ENCODE results near the gene MAS1. TPM values are rescaled to one million over a fixed set of nuclear protein-coding genes. Genes with fewer than 3 reads are reported as not detected.

MAS1 gene
- total and polyA plus RNA-seq, 4 experiments from 2014 or later, result not detected

- H3K4me1 ChIP-seq (ENCODE audit: insufficient read depth, low read length), result no peaks in the 10 kb centered on the region
- H3K9me3 ChIP-seq (ENCODE audit: control insufficient read depth in 1 of 2, low read length in 2 of 2), result no peaks in the 10 kb centered on the region
- intact Hi-C loops (cut with micrococcal nuclease), result no loop called here
- H3K27ac ChIP-seq (ENCODE audit: low read depth, low read length), result no peak overlapping the region
- Mint-ChIP-seq H3K4me1 (no peaks in the 10 kb centered on the region), H3K4me3 (no peak overlapping the region), H3K9me3 (no peaks in the 10 kb centered on the region), H3K27ac (no peak overlapping the region), H3K36me3 (no peaks in the 10 kb centered on the region), H3K27me3 (peaks cover 7 to 10% of the 10 kb centered on the region in 2 donors)
- H3K27me3 ChIP-seq (ENCODE audit: insufficient read depth, low read length), result peaks cover 3% of the 10 kb centered on the region
- ChIA-PET CTCF (ENCODE audit: partially characterized antibody) (no interaction called here), POLR2A (ENCODE audit: partially characterized antibody) (no interaction called here)
- no peak overlapping the region for H3K4me3 ChIP-seq (ENCODE audit: low read length in 2 of 2)
- no peaks in the 10 kb centered on the region for H3K36me3 ChIP-seq (ENCODE audit: insufficient read depth, low read length)
- DNase-seq, result no peak
Observed at GRCh38 chr6:159878341-159878740, 12.4 kb upstream of the MAS1 start.

- H3K9me3 Mint-ChIP-seq, result no peaks in the 10 kb centered on the region
- no peaks in the 10 kb centered on the region for H3K36me3 Mint-ChIP-seq
- Histone ChIP-seq H3K36me3 (ENCODE audit: insufficient read depth, low read length) (no peaks in the 10 kb centered on the region), H3K27me3 (ENCODE audit: insufficient read depth, low read length) (peaks cover 3% of the 10 kb centered on the region), H3K27ac (ENCODE audit: low read depth, low read length) (no peak overlapping the region), H3K9me3 (ENCODE audit: control insufficient read depth in 1 of 2, low read length in 2 of 2) (no peaks in the 10 kb centered on the region), H3K4me3 (ENCODE audit: low read length in 2 of 2) (no peak overlapping the region), H3K4me1 (ENCODE audit: insufficient read depth, low read length) (no peaks in the 10 kb centered on the region)
- H3K4me1 Mint-ChIP-seq, result no peaks in the 10 kb centered on the region
- H3K27ac Mint-ChIP-seq, result no peak overlapping the region
- ChIA-PET CTCF (ENCODE audit: partially characterized antibody) (no interaction called here), POLR2A (ENCODE audit: partially characterized antibody) (no interaction called here)
- no peak for DNase-seq
- H3K4me3 Mint-ChIP-seq, result no peak overlapping the region
- H3K27me3 Mint-ChIP-seq, result peaks cover 7 to 10% of the 10 kb centered on the region in 2 donors
- intact Hi-C loops (cut with micrococcal nuclease), result no loop called here
Observed at GRCh38 chr6:159879856-159880255, 10.9 kb upstream of the MAS1 start.

GRCh38 chr6:159880412-159880975 lies 10.3 kb upstream of the MAS1 start:
- Histone ChIP-seq H3K27me3 (ENCODE audit: insufficient read depth, low read length) (peaks cover 3% of the 10 kb centered on the region), H3K9me3 (ENCODE audit: control insufficient read depth in 1 of 2, low read length in 2 of 2) (no peaks in the 10 kb centered on the region), H3K27ac (ENCODE audit: low read depth, low read length) (no peak overlapping the region), H3K36me3 (ENCODE audit: insufficient read depth, low read length) (no peaks in the 10 kb centered on the region), H3K4me3 (ENCODE audit: low read length in 2 of 2) (no peak overlapping the region), H3K4me1 (ENCODE audit: insufficient read depth, low read length) (no peaks in the 10 kb centered on the region)
- no peak for DNase-seq
- H3K27me3 Mint-ChIP-seq, result peaks cover 7 to 10% of the 10 kb centered on the region in 2 donors
- no peaks in the 10 kb centered on the region for H3K9me3 Mint-ChIP-seq
- intact Hi-C loops (cut with micrococcal nuclease), result no loop called here
- H3K27ac Mint-ChIP-seq, result no peak overlapping the region
- POLR2A ChIA-PET (ENCODE audit: partially characterized antibody), result no interaction called here
- no peak overlapping the region for H3K4me3 Mint-ChIP-seq
- CTCF ChIA-PET (ENCODE audit: partially characterized antibody), result no interaction called here
- H3K36me3 Mint-ChIP-seq, result no peaks in the 10 kb centered on the region
- no peaks in the 10 kb centered on the region for H3K4me1 Mint-ChIP-seq

GRCh38 chr6:159884720-159885119 lies 6.1 kb upstream of the MAS1 start:
- peaks cover 17 to 20% of the 10 kb centered on the region in 2 donors for H3K27me3 Mint-ChIP-seq
- intact Hi-C loops (cut with micrococcal nuclease), result no loop called here
- POLR2A ChIA-PET (ENCODE audit: partially characterized antibody), result no interaction called here

GRCh38 chr6:159886270-159886669 lies 4.5 kb upstream of the MAS1 start:
- Mint-ChIP-seq H3K9me3 (peaks cover 0 to 2% (median 0%) of the 10 kb centered on the region in 8 donors), H3K27ac (no peak overlapping the region), H3K27me3 (peaks cover 23 to 28% of the 10 kb centered on the region in 2 donors), H3K4me1 (no peaks in the 10 kb centered on the region), H3K4me3 (no peak overlapping the region), H3K36me3 (no peaks in the 10 kb centered on the region)
- no peaks in the 10 kb centered on the region for H3K4me1 ChIP-seq (ENCODE audit: insufficient read depth, low read length)
- intact Hi-C loops (cut with micrococcal nuclease), result no loop called here
- no peak overlapping the region for H3K4me3 ChIP-seq (ENCODE audit: low read length in 2 of 2)
- H3K36me3 ChIP-seq (ENCODE audit: insufficient read depth, low read length), result no peaks in the 10 kb centered on the region
- no peak for DNase-seq
- H3K9me3 ChIP-seq (ENCODE audit: control insufficient read depth in 1 of 2, low read length in 2 of 2), result no peaks in the 10 kb centered on the region
- no peak overlapping the region for H3K27ac ChIP-seq (ENCODE audit: low read depth, low read length)
- ChIA-PET POLR2A (ENCODE audit: partially characterized antibody) (no interaction called here), CTCF (ENCODE audit: partially characterized antibody) (interaction anchor here (0.6 to 1.2 kb wide), 2 partner anchors 17 to 62 kb away, joined by 3 read pairs; no protein-coding TSS in a partner anchor)
- peaks cover 3% of the 10 kb centered on the region for H3K27me3 ChIP-seq (ENCODE audit: insufficient read depth, low read length)

More at GRCh38 chr6:159884720-159885119, 6.1 kb upstream of the MAS1 start:
- CTCF ChIA-PET (ENCODE audit: partially characterized antibody), result no interaction called here
- Histone ChIP-seq H3K4me1 (ENCODE audit: insufficient read depth, low read length) (no peaks in the 10 kb centered on the region), H3K9me3 (ENCODE audit: control insufficient read depth in 1 of 2, low read length in 2 of 2) (no peaks in the 10 kb centered on the region), H3K27ac (ENCODE audit: low read depth, low read length) (no peak overlapping the region), H3K27me3 (ENCODE audit: insufficient read depth, low read length) (peaks cover 3% of the 10 kb centered on the region), H3K4me3 (ENCODE audit: low read length in 2 of 2) (no peak overlapping the region), H3K36me3 (ENCODE audit: insufficient read depth, low read length) (no peaks in the 10 kb centered on the region)
- Mint-ChIP-seq H3K4me1 (no peaks in the 10 kb centered on the region), H3K9me3 (no peaks in the 10 kb centered on the region), H3K36me3 (no peaks in the 10 kb centered on the region), H3K4me3 (no peak overlapping the region), H3K27ac (no peak overlapping the region)
- no peak for DNase-seq

GRCh38 chr6:159887146-159887545 lies 3.6 kb upstream of the MAS1 start:
- ChIA-PET POLR2A (ENCODE audit: partially characterized antibody) (no interaction called here), CTCF (ENCODE audit: partially characterized antibody) (no interaction called here)
- DNase-seq, result no peak
- Histone ChIP-seq H3K36me3 (ENCODE audit: insufficient read depth, low read length) (no peaks in the 10 kb centered on the region), H3K27me3 (ENCODE audit: insufficient read depth, low read length) (peaks cover 3% of the 10 kb centered on the region), H3K4me3 (ENCODE audit: low read length in 2 of 2) (no peak overlapping the region), H3K9me3 (ENCODE audit: control insufficient read depth in 1 of 2, low read length in 2 of 2) (no peaks in the 10 kb centered on the region), H3K4me1 (ENCODE audit: insufficient read depth, low read length) (no peaks in the 10 kb centered on the region), H3K27ac (ENCODE audit: low read depth, low read length) (no peak overlapping the region)
- intact Hi-C loops (cut with micrococcal nuclease), result no loop called here
- Mint-ChIP-seq H3K27ac (no peak overlapping the region), H3K4me3 (no peak overlapping the region), H3K36me3 (no peaks in the 10 kb centered on the region), H3K27me3 (peaks cover 23 to 34% of the 10 kb centered on the region in 2 donors), H3K4me1 (no peaks in the 10 kb centered on the region), H3K9me3 (peaks cover 0 to 2% (median 0%) of the 10 kb centered on the region in 8 donors)

GRCh38 chr6:159887761-159888160 lies 3.0 kb upstream of the MAS1 start:
- CTCF ChIA-PET (ENCODE audit: partially characterized antibody), result no interaction called here
- H3K36me3 Mint-ChIP-seq, result no peaks in the 10 kb centered on the region
- no peak overlapping the region for H3K4me3 ChIP-seq (ENCODE audit: low read length in 2 of 2)
- no peaks in the 10 kb centered on the region for H3K36me3 ChIP-seq (ENCODE audit: insufficient read depth, low read length)
- H3K4me1 Mint-ChIP-seq, result no peaks in the 10 kb centered on the region
- no peak for DNase-seq
- no peak overlapping the region for H3K4me3 Mint-ChIP-seq
- intact Hi-C loops (cut with micrococcal nuclease), result no loop called here
- H3K9me3 ChIP-seq (ENCODE audit: control insufficient read depth in 1 of 2, low read length in 2 of 2), result no peaks in the 10 kb centered on the region
- H3K9me3 Mint-ChIP-seq, result peaks cover 0 to 2% (median 0%) of the 10 kb centered on the region in 8 donors
- H3K27me3 Mint-ChIP-seq, result peaks cover 25 to 39% of the 10 kb centered on the region in 2 donors
- peak overlapping the region in 1 of 7 donors; percentile 5 for H3K27ac Mint-ChIP-seq
- peaks cover 3% of the 10 kb centered on the region for H3K27me3 ChIP-seq (ENCODE audit: insufficient read depth, low read length)
- POLR2A ChIA-PET (ENCODE audit: partially characterized antibody), result no interaction called here
- H3K4me1 ChIP-seq (ENCODE audit: insufficient read depth, low read length), result no peaks in the 10 kb centered on the region
- no peak overlapping the region for H3K27ac ChIP-seq (ENCODE audit: low read depth, low read length)

GRCh38 chr6:159890201-159890600 lies 587 bp upstream of the MAS1 start:
- H3K4me1 ChIP-seq (ENCODE audit: insufficient read depth, low read length), result no peaks in the 10 kb centered on the region
- Mint-ChIP-seq H3K4me3 (no peak overlapping the region), H3K9me3 (peaks cover 0 to 2% (median 0%) of the 10 kb centered on the region in 8 donors), H3K4me1 (no peaks in the 10 kb centered on the region), H3K27me3 (peaks cover 28 to 49% of the 10 kb centered on the region in 2 donors), H3K36me3 (no peaks in the 10 kb centered on the region), H3K27ac (peak overlapping the region in 1 of 7 donors; percentile 9)
- H3K4me3 ChIP-seq (ENCODE audit: low read length in 2 of 2), result no peak overlapping the region
- H3K27me3 ChIP-seq (ENCODE audit: insufficient read depth, low read length), result peaks cover 3% of the 10 kb centered on the region
- DNase-seq, result no peak
- intact Hi-C loops (cut with micrococcal nuclease), result no loop called here
- no peak overlapping the region for H3K27ac ChIP-seq (ENCODE audit: low read depth, low read length)
- CTCF ChIA-PET (ENCODE audit: partially characterized antibody), result no interaction called here
- POLR2A ChIA-PET (ENCODE audit: partially characterized antibody), result no interaction called here
- H3K36me3 ChIP-seq (ENCODE audit: insufficient read depth, low read length), result no peaks in the 10 kb centered on the region
- H3K9me3 ChIP-seq (ENCODE audit: control insufficient read depth in 1 of 2, low read length in 2 of 2), result no peaks in the 10 kb centered on the region
